Frontal cortex (tissue), 4 donors: ENCODE data around the gene KCNQ2. TPM values are rescaled to one million over a fixed set of nuclear protein-coding genes. Genes with fewer than 3 reads are reported as not detected.

ENCODE experiments used
- DNase-seq, 2 donors: peaks; one replicate each; pipeline ENCODE4 v3.0.0; 2012; ENCODE audit warnings: low spot score in 2 of 2
- FAIRE-seq: peaks from 2 replicates; lab custom pipeline; 2012; peaks lifted over from hg19 to GRCh38; lab: Jason Lieb, UNC
- total RNA-seq: library from RNA; depleted of rRNA; stranded (reverse); fragments of >200 nt; gene quantifications from one replicate; pipeline ENCODE4 v1.2.3, GENCODE V29; 2014
- donor health status: control.
- donor health status: control.
- donor health status: control.

Gene KCNQ2
- total RNA-seq, 1 donor from 2014 or later = 159 TPM

GRCh38 chr20:63425846-63426485 lies 46.5 kb downstream of the KCNQ2 start:
- FAIRE-seq (no peak), DNase-seq (no peak)

- no peak for FAIRE-seq
Observed at GRCh38 chr20:63424613-63425012, 47.8 kb downstream of the KCNQ2 start.

GRCh38 chr20:63423751-63424150 lies 48.7 kb downstream of the KCNQ2 start:
- DNase-seq (no peak), FAIRE-seq (no peak)

More at GRCh38 chr20:63424613-63425012, 47.8 kb downstream of the KCNQ2 start:
- DNase-seq = no peak

DNA sequence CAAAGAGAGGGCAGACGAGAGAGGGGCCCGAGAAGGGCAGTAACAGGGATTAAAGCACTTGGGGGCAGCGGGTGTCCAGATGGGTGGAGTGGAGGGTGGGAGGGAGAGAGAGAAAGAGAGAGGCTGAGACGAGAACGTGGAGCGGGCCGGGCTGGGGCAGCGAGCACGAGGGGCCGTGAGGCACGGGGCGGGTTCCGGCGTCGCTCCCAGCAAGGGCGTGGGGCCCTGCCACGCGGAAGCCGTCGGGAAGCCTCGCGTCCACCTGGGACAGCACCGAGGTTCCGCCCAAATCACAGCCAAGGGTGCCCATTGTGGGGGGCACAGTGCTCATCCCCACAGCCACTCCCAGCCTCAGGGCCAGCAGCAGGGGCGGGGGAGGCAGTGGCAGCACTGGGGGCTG lies 49.8 kb downstream of the KCNQ2 start:
- DNase-seq (no peak), FAIRE-seq (no peak)

- no peak for DNase-seq
Observed at GRCh38 chr20:63421913-63422312, 50.5 kb downstream of the KCNQ2 start.

GRCh38 chr20:63421094-63421692 lies 51.3 kb downstream of the KCNQ2 start:
- DNase-seq (no peak), FAIRE-seq (no peak)

More at GRCh38 chr20:63421913-63422312, 50.5 kb downstream of the KCNQ2 start:
- no peak for FAIRE-seq

DNA sequence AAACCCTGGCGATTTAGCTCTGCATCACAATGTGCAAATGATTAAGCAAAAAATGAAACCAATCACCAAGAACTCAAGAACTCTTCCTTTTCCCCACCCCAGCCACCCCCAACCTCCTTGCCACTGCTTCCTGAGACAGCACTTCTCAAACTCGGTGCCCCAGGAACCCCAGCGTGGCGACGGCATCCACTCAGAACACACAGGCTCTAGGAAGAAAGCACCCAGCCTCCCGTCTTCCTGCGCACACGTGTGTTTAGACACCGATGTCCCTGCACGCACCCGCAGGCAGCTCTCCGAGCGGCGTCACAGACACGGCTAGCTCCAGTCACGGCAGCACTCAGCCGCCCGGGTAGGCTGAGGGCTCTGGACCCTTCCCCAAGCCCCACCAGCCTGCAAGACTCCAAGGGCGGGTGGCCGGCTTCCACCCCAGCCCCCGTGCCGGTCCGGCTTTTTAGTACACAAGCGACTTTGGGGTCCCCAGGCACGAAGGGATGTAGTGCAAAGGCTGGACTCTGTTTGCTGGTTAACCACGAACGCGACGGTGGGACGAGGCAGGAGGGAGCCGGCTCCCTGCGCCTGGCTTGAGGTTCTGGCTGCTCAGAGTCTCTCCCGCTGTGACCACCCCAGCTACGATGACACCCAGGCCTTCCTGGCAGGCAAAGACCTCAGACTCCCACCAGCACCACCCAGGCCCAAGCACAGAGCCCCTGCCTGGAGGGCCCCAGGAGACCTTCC lies 51.9 kb downstream of the KCNQ2 start:
- no peak for FAIRE-seq
- DNase-seq = no peak

DNA sequence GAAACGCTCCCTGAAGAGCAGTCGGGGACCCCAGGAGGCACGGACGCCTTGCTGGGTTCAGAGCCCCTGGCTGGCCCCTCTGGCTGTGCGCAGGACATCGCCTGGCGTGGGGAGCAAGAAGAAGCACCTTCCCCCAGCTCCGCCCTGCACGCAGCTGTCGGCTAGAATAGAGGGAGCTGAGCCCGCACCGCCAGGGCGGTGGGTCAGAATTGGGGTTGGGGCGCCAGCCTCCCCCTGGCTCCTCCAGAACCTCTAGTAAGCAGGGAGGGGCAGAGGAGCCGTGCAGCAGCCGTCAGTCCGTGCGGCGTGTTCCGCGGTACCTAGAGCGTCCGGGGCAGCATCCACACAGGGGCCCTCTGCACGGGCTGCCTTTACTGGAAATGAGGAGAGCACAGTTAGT lies 53.2 kb downstream of the KCNQ2 start:
- FAIRE-seq = no peak
- DNase-seq = no peak

GRCh38 chr20:63418617-63419016 lies 53.8 kb downstream of the KCNQ2 start:
- no peak for DNase-seq
- FAIRE-seq = no peak

DNA sequence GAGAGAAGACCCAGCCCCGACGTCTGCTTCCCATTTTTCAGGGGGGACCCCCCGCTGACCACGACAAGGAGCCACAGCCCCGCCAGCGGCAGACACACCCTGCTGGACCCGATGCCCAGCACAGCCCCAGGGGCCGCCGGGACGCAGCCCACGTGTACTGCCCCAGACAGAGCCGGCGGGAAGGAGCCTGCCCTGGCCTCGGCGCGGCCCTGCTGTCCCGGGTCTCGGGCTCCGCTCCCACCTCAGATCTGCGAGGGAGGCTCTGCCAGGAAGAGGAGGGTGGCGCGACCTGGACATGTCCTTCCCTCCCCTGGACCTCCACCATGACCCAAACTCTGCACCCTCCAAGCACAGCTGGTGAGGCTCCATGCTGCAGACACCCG lies 54.7 kb downstream of the KCNQ2 start:
- FAIRE-seq (no peak), DNase-seq (no peak)

DNA sequence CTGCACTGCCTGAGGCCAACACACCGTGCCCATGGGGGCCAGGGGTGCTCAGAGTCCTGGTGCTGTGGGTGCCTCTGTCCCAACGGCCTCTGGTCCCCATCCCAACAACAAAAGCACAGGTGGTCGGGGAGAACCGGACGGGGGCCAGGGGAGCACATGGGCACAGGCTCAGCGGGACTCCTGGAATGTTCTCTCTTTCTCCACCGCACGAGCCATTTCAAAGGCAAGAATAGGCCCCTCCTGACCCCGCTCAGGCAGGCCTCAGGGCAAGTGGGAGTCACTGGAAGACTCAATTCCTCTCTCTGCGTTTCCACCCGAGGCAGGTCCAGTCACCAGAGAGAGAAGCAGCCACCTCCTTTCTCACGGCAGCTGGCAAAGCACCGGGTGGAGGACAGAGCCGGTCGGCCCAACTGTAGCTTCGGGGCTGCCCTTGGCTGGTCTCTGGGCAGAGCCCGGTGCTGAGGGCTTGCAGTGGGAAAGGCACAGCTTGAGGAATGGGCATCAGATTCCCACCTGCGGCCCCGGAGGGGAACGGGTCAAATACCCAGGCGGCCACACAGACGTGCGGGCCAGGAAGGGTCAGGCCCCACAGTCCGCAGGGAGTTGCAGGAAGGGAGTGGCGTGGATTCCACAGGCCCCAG lies 55.2 kb downstream of the KCNQ2 start:
- FAIRE-seq = no peak
- DNase-seq = no peak

GRCh38 chr20:63416631-63417030 lies 55.8 kb downstream of the KCNQ2 start:
- FAIRE-seq = no peak

GRCh38 chr20:63415647-63416391 lies 56.6 kb downstream of the KCNQ2 start:
- FAIRE-seq (no peak), DNase-seq (no peak)

More at GRCh38 chr20:63416631-63417030, 55.8 kb downstream of the KCNQ2 start:
- no peak for DNase-seq

- FAIRE-seq (no peak), DNase-seq (no peak)
Observed at GRCh38 chr20:63414720-63415430, 57.6 kb downstream of the KCNQ2 start.

GRCh38 chr20:63413963-63414684 lies 58.3 kb downstream of the KCNQ2 start:
- FAIRE-seq = no peak
- DNase-seq = no peak

DNA sequence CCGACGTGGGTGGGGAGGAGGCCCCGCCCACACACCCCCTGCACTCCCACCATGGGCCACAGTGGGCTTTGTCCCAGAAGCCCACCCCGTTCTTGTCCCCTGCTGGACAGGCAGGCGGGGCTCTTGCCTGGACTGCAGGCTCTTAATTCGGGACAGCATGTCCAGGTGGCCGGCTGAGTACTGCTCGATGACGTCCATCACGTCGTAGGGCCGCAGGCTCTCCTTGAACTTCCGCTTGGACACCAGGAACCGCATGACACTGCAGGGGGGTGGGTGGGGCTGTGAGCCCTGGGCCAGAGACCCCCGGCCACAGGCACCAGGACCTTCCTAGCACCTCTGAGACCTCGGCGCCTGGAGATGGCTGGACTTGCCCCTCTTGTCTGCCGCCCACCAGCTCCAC lies 59.1 kb downstream of the KCNQ2 start:
- no peak for DNase-seq
- no peak for FAIRE-seq

- DNase-seq (no peak), FAIRE-seq (no peak)
Observed at GRCh38 chr20:63412889-63413288, 59.6 kb downstream of the KCNQ2 start.

- DNase-seq (no peak), FAIRE-seq (no peak)
Observed at GRCh38 chr20:63411898-63412631, 60.4 kb downstream of the KCNQ2 start.
